GM21529 (cell line): Measurements from ENCODE around the gene SNTN.
"Not testable (repeated sequence)": the region's sequence is repeated elsewhere in the genome, so short reads cannot be mapped to it uniquely, and the experiment has no call there.

ENCODE experiments used
- ATAC-seq: cut with Tn5 transposase; IDR thresholded peaks from one replicate; pipeline ENCODE4 v1.9.1; 2021; ENCODE audit not compliant: unreplicated experiment

Gene SNTN

DNA sequence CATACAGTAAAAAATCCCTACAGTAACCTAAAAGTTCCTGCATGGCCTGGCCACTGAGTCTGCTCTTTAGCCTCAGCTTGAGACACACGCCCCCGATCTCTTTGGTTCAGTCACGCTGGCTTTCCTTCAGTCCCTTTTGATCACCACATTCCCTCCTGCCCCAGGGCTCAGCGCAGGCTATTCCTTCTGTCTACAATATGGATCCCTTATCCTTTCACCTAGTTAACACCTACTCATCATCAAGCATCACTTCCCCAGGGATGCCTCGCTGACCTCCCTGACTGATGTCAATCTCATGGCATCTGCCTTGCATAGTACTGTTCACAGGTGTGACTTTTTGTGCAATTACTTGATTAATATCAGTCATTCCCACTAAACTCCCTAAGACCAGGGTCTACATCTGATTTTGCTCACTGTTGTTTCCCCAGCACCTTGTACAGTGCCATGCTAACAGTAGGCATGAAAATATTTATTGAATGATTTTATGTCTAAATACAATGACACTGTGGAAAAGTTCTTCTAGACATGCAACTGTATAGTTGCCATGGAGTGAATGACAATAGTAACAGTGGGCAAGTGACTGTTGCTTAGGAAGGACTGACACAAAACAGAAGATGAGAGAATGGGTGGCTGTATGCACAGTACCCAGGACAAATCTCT is at the start of gene SNTN:
Gene SNTN (plus strand): TSS at position 610 of the 660 bp plus-strand sequence. CDS start 13 bp downstream, at position 623.
- ATAC-seq, result no peak

DNA sequence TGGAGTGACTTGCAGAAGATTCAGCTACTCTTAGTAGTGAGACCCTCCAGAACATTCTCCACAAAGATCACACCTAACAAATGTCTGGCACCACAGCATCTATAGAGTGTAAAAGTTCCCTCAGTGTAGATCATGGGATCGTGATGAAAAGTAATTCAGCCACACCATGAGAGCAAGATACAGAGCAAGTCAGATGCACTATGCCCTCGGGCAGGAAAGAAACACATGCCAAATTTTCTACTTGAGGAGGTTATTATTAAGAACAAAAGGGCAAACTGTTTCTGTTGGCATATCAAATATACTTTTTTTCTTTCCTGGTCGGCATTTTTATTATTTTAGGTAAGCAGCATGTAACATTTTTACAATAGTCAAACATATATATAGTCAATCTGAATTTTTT is 44.8 kb upstream of the SNTN start:
- ATAC-seq, result no peak

DNA sequence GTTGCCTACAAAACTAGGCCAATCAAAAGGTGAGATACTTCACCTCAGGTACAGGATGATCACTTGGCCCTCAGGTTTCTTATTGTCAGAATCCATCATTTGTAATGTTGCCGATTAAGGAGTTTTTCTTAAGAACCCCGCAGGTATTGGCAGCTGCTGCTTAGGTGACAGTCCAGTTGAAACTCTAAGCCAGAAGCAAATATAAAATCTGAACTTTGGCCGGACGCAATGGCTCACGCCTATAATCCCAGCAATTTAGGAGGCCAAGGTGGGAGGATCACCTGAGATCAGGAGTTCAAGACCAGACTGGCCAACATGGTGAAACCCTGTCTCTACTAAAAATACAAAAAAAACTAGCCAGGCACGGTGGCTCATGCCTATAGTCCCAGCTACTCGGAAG is 43.1 kb upstream of the SNTN start:
- no peak for ATAC-seq

GRCh38 chr3:63609834-63610233 is 42.6 kb upstream of the SNTN start:
- no peak for ATAC-seq

DNA sequence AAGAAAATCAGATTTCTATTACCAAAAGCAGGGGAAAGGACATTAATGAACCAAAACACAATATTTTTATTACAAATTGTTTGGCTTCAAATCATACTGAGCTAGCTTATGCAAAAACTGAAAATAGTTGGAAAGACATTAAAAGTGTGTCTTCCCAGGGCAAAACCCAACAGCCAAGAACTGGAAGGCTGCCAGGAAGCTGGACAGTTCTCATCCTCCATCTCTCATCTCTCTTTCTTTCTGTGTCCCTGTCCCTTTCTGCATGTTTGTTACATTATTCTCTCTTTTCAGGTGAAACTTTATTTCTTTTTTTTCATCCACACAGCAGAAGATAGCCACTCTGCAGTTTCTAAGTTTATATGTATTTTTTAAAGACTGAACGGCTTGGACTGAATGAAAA is 41.1 kb upstream of the SNTN start:
- no peak for ATAC-seq

GRCh38 chr3:63613561-63613960 is 38.9 kb upstream of the SNTN start:
- ATAC-seq, result no peak

DNA sequence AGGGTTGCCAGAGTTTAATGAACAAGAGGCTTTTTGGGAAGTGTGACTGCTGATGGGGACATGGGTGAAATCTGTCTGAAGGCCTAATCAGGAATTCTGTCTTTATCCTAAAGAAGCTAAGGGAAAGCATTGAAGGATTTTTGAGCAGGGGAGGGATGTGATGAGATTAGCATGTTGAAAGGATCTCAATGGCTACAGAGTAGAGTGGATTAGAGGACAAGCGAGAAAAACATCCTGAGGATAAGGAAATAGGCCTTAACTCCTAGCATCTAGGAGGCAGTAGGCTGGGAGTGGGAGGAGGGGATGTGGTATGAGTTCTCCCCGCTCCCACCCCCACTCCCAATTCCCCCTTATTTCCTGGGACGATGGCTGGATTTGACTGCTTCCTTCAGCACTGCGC is 35.1 kb upstream of the SNTN start:
- no peak for ATAC-seq

DNA sequence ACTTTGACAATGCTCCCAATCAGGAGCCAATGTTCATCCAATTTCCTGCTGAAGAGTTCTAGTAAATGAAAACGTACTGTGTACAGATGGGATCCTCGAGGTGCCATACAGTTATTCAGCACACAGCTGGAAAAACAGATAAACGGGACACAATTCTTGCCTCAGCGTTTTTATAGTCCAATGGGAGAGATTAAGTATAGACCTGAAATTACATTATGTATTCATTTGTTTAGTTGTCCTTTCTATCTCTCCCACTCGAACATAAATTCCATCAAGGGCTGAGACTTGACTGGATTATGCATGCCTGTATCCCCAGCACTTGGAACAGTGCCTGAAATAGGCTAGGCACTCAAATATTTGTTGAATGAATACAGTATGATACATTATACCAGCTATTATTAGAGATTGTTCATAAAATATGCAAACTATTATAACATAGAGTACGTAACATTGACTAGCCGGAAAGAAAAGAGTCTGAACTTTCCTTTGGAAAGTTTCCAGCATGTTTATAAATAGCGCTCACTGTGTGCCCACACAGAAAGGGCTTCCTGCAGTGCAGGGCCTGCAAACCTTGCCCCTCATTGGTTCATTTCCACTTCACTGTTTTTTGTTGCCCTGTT is 27.4 kb upstream of the SNTN start:
- no peak for ATAC-seq

DNA sequence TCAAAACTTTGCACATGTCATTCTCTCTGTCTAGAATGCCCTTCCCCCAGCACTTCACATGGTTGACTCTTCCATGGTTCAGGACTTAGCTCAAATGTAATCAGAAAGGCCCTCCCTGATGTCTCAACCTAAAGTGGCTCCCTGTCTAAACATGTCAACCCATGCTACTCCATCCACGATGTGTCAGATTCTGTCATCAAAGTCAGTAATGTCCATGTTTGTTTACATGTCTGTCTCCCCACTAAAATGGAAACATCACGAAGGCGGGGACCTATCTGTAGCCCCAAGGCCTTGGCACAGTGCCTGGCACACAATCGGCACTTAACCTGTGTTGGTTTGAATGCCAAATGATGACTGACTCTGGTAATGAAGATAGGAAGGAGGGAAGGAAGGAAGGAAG is 20.8 kb upstream of the SNTN start:
- ATAC-seq, result no peak

GRCh38 chr3:63635186-63635585 is 17.3 kb upstream of the SNTN start:
- ATAC-seq, result no peak

- ATAC-seq, result no peak
These were observed 12.7 kb upstream of the SNTN start for GRCh38 chr3:63639806-63640205.

- no peak for ATAC-seq
These were observed 10.0 kb upstream of the SNTN start for GRCh38 chr3:63642488-63642887.

DNA sequence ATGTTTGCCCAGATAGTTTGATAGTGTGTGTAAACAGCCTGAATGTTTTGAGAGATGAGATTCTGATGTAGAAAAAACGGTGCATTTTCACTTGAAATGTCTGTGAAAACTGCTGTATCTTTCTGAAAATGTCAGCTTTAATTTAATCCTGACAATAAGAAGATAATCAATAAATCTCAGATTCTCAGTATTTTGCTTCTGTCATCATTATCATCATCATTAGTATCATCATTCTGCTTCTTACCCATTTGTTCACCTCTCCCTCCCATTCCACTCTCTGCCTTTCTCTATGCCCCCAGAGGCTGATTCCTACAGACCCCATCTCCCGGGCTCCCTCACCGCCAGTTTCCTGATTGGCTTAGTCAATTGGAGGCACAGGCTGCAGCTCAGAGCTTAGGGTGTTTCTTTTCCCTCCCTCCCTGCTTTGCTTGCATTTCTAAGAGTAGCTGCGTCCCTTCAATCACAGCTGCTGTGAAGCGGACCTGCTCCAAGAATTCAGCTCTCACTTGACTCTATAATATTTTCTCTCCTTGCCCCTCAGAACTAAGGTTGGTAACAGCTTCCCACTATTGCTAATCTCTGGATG is 8.2 kb upstream of the SNTN start:
- ATAC-seq, result no peak

GRCh38 chr3:63644928-63645781 is 7.3 kb upstream of the SNTN start:
- ATAC-seq, result not testable (repeated sequence)

DNA sequence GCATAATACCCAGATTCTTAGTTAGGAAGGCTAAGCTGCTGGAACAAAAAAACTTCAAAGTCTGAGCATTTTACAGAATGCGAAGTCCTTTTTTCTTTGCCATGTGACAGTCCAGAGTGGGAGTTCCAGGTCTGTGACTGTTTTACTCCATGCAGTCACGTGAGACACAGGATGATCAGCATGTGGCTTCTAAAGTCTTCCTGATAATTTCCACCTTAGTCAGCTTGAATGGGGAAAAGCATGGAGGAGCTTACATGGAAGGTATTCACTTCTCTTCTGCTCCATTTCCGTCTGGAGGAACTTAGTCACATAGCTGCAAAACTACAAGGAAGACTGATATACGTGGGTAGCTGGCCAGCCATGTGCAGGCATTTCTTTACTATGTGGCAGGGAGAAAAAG is 1.7 kb downstream of the SNTN start:
- ATAC-seq, result no peak

DNA sequence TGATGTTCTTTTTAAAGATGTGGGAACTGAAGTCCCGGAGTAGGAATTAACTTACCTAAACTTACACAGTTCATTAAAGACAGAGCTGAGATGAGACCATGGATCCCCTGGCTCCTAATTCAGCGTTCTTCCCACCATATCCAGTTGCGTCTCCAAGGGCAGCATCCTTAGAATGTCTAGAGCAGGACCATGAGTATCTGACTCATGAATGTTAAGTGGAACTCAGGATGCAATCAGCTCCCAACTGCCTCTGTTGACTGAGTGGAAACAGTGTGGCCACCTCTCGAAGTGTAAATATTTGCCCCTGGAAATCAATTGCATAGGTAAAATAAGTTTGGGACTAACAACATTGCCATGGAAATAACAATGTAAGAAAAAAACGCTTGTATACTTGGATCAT is 2.5 kb downstream of the SNTN start:
- ATAC-seq, result no peak

DNA sequence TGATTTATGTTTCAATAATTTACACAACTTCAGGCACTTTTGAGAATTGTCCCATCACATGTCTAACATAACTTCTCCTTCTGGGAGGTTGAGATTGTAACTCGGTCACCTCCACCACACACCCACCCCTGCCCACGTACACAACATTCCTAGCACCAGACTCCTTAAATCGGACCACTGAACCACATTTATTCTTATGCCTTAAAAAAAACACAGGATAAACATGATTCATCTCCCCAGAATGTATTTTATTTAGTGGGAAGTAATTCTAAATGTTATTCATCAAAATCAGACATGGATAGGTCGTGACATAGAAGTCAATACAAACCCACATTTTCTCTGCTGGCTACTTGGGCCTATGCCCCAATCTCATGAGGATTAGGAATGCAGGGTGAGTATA is 3.0 kb downstream of the SNTN start:
- no peak for ATAC-seq

- ATAC-seq, result no peak
These were observed 4.3 kb downstream of the SNTN start for GRCh38 chr3:63656786-63657185.

- ATAC-seq, result no peak
These were observed 8.8 kb downstream of the SNTN start for GRCh38 chr3:63661242-63661641.

GRCh38 chr3:63662011-63662410 is 9.5 kb downstream of the SNTN start:
- no peak for ATAC-seq

DNA sequence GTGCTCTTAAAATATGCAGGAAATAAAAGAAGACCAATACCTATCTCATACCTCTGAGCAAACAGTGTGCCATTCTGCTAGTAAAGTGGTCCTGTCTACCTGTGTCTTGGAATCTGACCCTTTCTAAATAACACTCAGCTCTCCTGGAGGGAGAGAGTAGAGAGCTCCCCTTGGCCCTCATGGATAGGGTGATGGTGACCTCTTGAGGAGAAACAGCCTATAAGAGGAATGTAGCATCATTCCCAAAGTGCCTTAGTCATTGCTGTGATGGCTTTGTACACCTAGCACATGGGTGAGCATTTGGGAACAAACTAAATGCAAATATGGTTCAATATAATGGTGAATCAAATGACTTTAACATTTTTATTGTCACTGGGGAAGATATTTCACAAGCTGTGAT is 10.0 kb downstream of the SNTN start:
- ATAC-seq, result no peak

DNA sequence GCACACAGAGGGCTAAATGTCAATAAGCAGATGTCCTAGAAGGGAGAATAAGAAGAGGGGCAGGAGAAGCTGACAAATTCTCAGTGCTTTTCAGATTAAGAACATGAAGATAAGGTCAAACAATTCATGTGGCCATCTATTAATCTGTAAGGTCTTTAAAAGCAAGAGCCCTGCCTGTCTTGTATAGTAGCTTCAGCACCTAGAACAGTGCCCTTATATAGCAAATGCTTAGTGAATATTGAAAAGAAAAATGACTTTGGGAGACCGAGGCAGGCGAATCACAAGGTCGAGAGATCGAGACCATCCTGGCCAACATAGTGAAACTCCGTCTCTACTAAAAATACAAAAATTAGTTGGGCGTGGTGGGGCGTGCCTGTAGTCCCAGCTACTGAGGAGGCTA is 18.1 kb downstream of the SNTN start:
- ATAC-seq, result no peak
